HL-60 (cell line): ENCODE data around the gene TSPAN31.

Experiments used
- DNase-seq, 2 experiments: peaks; one replicate each; pipeline ENCODE4 v3.0.0-alpha.2; 2010 to 2020; ENCODE audit warnings: low read depth in 1 of 2, low spot score in 1 of 2
- H3K27ac ChIP-seq: fragments of 250-450 bp; sonication (Bioruptor Pico); replicated peaks from 2 replicates; pipeline ENCODE4 v1.5.1; 2020; ENCODE audit warnings: mild to moderate bottlenecking, moderate library complexity
- H3K27me3 ChIP-seq: fragments of 250-450 bp; sonication (Bioruptor Pico); 2 replicates; pipeline ENCODE4 v1.5.1; 2021; ENCODE audit warnings: mild to moderate bottlenecking, moderate library complexity; ENCODE audit not compliant: insufficient read depth, poor library complexity, severe bottlenecking
- H3K4me3 ChIP-seq: replicated peaks from 2 replicates; pipeline ENCODE4 v1.5.1; 2011; ENCODE audit warnings: mild to moderate bottlenecking, control low read depth, low read length; ENCODE audit not compliant: insufficient read depth
- CTCF ChIP-seq: IDR thresholded peaks from one replicate; pipeline ENCODE4 v1.5.1; 2011; ENCODE audit warnings: low read length, control low read depth, inconsistent platforms; ENCODE audit not compliant: insufficient read depth
- GABPA ChIP-seq: IDR thresholded peaks from 2 replicates; pipeline ENCODE4 v1.6.1; 2012; ENCODE audit warnings: low read depth
- POLR2AphosphoS5 ChIP-seq: IDR thresholded peaks from 2 replicates; pipeline ENCODE4 v1.6.1; 2012; ENCODE audit warnings: low read depth
- REST ChIP-seq: IDR thresholded peaks from 2 replicates; pipeline ENCODE4 v1.6.1; 2012; ENCODE audit warnings: low read depth; ENCODE audit not compliant: insufficient replicate concordance
- SPI1 ChIP-seq: IDR thresholded peaks from 2 replicates; pipeline ENCODE4 v1.6.1; 2012; ENCODE audit warnings: low read depth, mild to moderate bottlenecking, borderline replicate concordance

Gene TSPAN31

DNA sequence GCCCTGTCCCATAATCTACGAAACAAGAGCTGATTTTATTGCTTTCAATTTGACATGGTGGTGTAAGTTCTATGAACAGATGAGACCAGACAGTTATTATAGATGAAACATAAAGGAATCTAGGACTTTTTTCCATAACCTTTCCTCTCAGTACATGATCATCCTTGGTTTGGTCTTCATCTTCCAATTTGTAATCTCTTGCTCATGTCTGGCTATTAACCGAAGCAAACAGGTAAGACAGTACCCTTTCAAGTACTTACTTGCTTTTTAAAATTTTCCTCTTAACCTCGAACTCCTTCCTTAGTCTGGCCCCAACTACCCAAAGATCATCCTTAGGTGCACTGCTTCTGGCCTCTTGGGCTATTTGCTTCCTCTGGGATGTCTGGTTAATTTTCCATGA is 1.2 kb downstream of the TSPAN31 start:
- Histone ChIP-seq H3K27ac (no peak overlapping the region), H3K27me3 (no peaks in the 10 kb centered on the region), H3K4me3 (peak overlapping the region; percentile 54)
- no peak for TF ChIP-seq POLR2AphosphoS5
- TF ChIP-seq GABPA: no peak
- no peak for TF ChIP-seq CTCF
- no peak for TF ChIP-seq SPI1
- no peak for TF ChIP-seq REST
- DNase-seq: no peak

- no peak overlapping the region for H3K4me3 ChIP-seq
- TF ChIP-seq POLR2AphosphoS5 (no peak), CTCF (no peak), REST (no peak), GABPA (no peak), SPI1 (no peak)
- no peak overlapping the region for H3K27ac ChIP-seq
- H3K27me3 ChIP-seq: no peaks in the 10 kb centered on the region
- no peak for DNase-seq
These were observed 4.2 kb downstream of the TSPAN31 start for GRCh38 chr12:57749061-57749460.

DNA sequence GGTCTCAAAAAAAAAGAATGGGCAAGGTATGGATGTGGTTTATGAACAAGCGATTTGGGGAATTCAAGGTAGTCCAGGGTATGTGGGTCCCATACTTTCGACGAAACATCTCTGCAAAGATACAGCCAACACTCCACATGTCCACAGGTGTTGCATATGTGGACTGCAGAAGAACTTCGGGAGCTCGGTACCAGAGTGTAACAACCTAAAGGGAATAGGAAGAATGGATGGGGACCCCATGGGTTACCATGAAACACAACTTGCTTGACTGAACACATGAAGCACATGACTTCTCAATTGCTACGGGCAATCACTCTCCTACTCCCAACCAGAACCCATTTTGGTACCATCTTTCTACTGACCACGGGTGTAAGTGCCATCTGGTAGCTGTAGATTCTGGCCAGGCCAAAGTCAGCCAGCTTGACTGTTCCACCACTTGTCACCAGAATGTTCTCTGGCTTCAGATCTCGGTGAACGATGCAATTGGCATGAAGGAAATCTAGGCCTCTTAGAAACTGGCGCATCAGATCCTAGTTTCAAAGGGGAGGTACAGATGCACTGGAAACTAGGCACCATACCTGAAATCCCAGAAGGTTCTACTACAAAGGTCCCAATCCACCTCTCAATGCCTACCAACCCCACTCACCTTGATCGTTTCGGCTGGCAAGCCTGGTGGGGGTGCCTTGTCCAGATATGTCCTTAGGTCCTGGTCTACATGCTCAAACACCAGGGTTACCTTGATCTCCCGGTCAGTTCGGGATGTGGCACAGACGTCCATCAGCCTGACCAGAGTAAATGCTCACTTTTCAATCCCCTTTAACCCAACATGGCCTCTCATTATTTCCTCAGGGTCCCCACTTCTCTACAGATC is 6.0 kb downstream of the TSPAN31 start:
- H3K4me3 ChIP-seq: peak overlapping the region; percentile 71
- DNase-seq: no peak
- H3K27me3 ChIP-seq: no peaks in the 10 kb centered on the region
- H3K27ac ChIP-seq: peak overlapping the region; percentile 95
- TF ChIP-seq CTCF (no peak), REST (no peak), GABPA (no peak)
